Dedifferentiated amniotic fluid mesenchymal stem cell (primary cell): ENCODE data around the gene LEMD3.
"Not testable (repeated sequence)": the region's sequence is repeated elsewhere in the genome, so short reads cannot be mapped to it uniquely, and the experiment has no call there.

Experiments used
- DNase-seq: peaks from one replicate; pipeline ENCODE4 v3.0.0-alpha.2; 2016; ENCODE audit errors: extremely low spot score

The LEMD3 gene

DNA sequence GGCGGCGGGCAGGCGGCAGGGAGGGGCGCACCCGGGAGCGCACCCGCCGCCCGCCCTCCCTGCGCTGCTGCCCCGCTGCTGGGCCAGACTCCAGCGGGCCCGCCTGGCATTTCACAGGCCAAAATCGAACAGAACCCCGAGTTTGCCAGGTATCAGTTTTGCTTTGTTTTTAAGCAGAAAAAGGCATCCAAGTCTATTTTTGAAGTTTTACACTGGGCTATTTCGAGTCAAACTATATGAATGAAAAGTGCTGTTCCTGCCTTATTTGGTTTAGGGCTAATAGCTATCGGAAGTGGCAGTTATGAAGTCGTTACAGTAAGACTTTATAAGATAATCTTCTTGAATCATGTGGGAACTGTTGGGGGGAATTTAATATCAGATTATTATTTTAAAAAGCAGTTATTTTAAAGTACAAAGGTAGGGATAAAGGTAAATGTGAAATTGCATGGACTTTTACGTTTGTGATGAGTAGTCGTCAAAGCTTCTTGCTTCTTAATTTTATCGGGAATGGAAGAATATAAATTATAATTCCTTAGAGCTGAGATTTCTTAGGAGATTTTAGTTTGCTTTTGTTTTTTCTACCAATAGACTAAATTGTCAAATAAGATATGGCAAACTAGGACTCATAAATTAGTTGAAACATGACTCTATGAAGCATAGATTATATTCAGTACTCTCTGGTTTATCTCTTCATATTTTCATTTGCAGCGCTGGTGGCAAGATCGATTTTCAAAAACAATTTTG, 110.2 kb downstream of the LEMD3 start:
- DNase-seq = no peak

DNA sequence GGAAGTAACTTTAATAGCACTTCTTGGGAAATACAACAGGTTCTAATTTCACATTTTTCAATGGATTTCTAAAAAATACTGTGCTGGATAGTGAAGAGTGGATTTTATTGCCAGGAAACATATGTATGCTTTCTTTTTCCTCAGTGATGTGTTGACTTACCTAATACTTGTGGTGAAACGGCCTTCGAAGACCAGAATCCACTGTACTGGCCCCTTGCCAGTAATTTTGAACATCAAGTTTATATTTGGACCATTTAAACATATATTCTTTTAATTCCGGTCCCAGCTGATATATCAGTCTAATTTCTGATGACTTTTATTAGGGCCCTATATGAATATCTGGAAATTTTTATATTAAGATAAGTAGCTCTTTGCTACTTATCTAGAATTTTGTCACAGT, 110.9 kb downstream of the LEMD3 start:
- no peak for DNase-seq

DNA sequence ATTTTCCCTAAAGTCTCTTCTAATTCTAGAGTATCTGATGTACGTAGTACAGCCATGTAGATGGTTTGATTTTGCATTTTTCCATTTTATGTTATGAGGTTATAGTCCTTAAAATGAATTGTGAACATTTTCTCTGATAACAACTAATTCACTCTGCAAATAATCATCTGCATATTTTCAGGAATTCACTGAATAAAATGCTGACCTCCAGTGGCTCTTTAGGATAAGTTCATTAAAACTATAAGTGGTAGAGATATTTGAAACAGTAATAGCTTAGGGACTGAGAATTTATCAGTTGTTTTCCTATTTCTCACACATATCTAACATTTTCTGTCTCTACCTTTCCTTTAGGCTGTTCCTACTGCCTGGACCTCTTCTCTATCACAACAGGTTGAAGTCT, 113.5 kb downstream of the LEMD3 start:
- DNase-seq = no peak

DNA sequence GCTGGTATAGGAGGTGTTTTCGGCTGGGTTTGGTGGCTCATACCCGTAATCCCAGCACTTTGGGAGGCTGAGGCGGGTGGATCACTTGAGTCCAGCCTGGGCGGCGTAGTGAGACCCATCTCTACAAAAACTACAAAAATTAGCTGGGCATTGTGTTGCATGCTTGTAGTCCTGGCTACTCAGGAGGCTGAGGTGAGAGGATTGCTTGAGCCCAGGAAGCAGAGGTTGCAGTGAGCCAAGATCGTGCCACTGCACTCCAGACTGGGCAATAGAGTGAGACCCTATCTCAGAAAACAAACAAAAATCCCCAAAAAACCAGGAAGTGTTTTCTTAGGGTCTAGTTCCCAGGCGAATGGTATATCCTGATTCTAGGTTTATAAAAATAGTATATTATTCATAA, 116.1 kb downstream of the LEMD3 start:
- DNase-seq = not testable (repeated sequence)

DNA sequence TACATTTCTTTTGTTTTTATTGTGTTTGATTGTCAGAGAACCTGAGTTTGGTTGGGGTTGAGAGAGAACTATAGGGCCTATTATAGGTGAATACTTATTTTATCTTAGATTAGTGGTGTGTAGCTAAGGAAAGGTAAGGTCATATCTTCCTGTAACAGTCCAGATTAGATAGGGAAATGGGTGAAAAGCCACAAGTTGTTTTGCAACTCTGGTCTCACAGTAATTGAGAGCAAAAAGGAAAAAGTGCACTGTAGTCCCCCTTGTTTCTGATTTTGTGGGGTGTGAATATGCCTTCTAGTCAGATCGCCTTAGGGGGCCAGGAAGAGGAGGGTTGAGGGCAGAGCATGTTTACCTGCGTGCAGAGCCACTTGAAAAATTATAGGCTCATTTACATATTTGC, 118.0 kb downstream of the LEMD3 start:
- no peak for DNase-seq

DNA sequence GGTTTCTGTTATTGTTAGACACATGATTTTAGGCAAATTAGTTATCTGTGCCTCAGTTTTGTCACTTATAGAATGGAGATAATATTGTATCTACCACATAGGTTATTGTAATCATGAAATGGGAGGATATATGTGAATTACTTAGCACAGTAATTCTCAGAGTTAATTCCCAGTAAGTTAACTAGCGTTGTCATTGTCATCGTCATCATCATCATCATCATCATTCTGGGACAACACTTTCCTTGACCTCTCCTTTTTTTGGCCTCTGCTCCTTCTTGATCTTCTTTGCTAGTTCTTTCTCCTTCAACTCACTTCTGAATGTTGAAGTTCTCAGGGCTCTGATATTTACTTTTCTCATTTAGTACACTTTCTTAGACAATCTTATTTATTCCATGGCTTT, 122.9 kb downstream of the LEMD3 start:
- DNase-seq = no peak

DNA sequence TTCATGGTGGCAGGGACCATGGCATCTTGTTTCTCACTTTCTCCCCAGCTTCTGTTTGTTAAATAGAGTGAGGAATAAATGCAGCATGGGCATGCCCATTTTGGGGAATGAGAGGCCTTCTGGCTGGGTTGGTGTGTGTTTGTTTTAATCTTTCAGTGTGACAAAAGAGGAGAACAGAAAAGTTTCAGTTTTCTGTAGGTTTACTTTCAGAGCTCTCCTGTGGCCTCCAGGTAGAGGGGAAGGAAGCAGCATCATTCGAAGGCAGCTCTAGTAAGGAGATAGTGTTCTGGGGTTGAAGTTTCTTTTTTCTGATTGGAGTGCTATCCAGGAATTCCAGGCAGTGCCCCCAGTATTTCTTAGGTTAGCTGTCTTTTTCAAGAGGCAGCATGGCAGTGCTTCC, 124.4 kb downstream of the LEMD3 start:
- no peak for DNase-seq

DNA sequence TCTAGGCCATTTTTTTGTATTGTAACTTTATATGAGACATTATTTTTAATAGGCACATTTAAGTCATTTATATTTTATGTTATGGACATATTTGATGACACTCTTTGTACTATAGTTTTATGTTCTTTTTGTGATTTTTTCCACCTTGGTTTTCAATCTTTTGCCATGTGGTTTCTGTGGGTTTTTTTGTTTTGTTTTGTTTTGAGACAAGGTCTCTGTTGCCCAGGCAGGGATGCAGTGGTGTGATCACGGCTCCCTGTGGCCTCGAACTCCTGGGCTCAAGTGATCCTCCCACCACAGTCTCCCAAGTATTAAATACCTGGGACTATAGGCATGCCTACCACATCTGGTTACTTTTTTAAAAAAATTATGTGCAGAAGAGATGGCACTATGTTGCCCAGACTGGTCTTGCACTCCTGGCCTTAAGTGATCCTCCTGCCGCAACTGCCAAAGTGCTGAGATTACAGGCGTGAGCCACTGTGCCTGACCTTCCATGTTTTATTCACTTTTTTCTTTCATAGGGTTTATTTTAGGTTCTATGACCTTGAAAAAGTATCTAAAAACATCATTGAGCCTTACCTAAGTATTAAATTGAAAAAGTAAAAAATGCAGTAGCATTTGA, 125.4 kb downstream of the LEMD3 start:
- DNase-seq = no peak

DNA sequence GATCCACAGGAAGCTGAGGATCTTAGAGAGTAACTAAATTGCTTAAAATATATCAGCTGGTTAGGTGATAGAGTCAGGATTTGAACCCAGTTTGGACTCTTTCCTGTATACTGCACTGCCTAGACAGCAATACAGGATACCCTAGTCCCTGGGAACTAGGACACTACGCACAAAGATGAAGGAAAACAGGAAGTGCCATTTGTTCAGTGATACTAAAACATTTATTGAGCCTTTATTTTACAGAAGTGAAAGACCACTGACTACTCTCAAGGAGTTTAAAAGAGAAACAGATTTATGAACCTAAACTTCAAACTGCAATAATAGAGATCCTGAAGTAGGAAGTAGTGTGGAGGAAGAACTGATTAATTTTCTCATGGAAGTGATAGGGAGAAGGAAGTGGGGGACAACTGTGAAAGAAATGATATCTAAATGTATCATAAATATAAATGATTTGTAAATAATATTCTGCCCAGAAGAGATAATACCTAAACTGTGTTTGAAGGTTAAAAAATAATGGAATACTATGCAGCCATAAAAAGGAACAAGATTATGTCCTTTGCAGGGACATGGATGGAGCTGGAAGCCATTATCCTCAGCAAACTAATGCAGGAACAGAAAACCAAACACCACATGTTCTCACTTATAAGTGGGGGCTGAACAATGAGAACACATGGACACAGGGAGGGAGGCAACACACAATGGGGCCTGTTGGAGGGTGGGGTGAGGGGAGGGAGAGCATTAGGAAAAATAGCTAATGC, 127.3 kb downstream of the LEMD3 start:
- DNase-seq = no peak
